COLO829 (cell line): ENCODE measurements around the gene MRPL9.
"Not testable (repeated sequence)": the region's sequence is repeated elsewhere in the genome, so short reads cannot be mapped to it uniquely, and the experiment has no call there.

ENCODE experiments used
- DNase-seq: peaks from one replicate; pipeline ENCODE4 v3.0.0; 2012; ENCODE audit warnings: low spot score

MRPL9 gene

GRCh38 chr1:151783796-151784195, 20.5 kb upstream of the MRPL9 start:
- no peak for DNase-seq

DNA sequence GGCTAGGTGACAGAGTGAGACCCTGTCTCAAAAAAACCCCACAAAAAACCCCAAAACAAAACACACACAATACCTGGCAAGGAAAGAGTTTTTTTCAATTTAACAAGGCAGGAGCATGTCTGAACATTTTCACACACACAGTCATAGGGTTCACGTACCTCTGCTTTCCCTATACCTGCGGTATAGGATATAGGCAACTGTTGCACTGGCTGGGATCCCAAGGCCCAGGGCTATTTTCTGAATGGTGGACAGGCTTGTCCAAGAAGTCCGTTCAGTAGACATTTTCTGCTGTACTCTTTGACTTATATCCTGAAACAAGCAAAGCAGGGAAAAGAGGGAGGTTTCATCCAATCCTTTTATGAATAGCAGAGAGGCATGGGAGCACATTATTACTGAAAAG, 19.4 kb upstream of the MRPL9 start:
- DNase-seq = no peak

- DNase-seq = not testable (repeated sequence)
Observed at GRCh38 chr1:151782026-151782425, 18.7 kb upstream of the MRPL9 start.

- DNase-seq = not testable (repeated sequence)
Observed at GRCh38 chr1:151780736-151781135, 17.4 kb upstream of the MRPL9 start.

DNA sequence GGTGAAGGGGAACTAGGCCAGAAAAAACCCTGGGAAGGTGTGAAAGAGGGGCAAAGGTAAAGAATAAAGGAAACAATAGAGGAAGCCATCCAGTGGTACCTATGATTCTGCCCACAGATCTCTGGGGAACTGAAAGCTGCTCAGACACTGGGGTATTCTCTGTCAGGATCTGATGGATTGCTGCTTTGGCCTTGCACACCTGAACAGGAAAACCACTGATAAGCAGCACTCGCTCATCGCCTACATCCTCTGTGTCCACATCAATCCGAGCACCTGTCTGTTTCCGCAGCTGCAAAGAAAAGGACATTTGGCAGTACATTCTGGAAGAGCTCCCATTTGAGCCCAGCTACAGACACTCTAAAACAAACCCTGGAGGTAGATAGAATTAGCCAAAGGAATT, 16.6 kb upstream of the MRPL9 start:
- DNase-seq = no peak

DNA sequence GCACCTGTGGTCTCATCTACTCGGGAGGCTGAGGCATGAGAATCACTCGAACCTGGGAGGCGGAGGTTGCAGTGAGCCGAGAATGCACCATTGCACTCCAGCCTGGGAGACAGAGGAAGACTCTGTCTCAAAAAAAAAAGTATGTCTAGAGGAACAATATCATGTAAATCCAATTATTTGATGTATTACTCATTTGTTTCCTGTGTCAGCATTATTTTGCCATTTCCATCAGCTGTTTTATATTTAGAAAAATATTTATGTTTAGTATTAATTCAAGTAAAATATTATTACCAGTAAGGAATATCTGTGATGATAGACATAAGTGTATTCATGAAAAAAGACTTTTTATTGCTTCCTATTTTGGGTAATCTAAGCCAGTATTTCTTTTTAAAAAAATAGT, 14.0 kb upstream of the MRPL9 start:
- DNase-seq = no peak

GRCh38 chr1:151776665-151777062, 13.4 kb upstream of the MRPL9 start:
- DNase-seq = no peak

DNA sequence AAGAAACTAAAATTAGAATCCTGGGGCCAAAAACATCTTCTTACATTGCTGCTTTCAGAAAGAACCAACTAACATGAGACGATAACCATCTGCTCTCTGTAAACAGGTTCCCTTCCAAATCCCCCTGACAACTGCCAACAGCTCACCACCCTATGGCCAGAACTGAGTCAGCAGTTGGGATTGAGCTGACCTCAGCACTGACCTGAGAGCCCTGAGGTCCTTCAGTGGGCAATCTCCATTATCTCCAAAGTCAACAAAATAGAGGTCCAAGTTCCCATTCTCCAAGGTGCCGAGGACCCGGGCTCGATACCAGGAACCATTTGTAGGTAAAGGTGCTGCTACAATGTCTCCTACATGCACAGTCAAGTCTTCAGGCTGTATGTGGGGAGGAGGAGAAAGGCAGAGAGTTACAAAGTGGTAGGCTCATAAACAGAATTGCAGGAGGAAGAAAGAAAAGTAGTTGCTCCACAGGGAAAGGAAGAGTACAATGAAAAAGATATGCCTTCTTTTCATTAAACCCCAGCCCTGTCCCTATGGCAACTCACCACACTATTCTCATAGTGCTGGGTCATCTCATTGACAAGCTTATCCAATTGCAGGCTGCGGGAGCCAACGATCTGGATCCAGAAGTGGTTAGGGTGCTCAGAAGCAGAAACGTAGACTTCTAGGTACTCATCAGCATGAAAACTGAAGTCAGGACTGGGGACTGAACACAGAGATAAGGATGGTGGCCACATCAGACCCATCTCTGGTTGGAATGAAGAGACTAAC, 12.8 kb upstream of the MRPL9 start:
- no peak for DNase-seq

- DNase-seq = no peak
Observed at GRCh38 chr1:151774256-151774922, 11.1 kb upstream of the MRPL9 start.

GRCh38 chr1:151773702-151774101, 10.4 kb upstream of the MRPL9 start:
- peak; percentile 73 for DNase-seq

DNA sequence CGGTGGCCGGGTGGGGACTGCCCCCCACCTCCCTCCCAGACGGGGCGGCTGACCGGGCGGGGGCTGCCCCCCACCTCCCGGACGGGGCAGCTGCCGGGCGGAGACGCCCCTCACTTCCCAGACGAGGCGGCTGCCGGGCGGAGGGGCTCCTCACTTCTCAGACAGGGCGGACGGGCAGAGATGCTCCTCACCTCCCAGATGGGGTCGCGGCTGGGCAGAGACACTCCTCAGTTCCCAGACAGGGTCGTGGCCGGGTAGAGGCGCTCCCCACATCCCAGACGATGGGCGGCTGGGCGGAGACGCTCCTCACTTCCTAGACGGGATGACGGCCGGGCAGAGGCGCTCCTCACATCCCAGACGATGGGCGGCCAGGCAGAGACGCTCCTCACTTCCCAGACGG, 6.0 kb upstream of the MRPL9 start:
- DNase-seq = not testable (repeated sequence)

- DNase-seq = not testable (repeated sequence)
Observed at GRCh38 chr1:151768351-151769066, 5.2 kb upstream of the MRPL9 start.

DNA sequence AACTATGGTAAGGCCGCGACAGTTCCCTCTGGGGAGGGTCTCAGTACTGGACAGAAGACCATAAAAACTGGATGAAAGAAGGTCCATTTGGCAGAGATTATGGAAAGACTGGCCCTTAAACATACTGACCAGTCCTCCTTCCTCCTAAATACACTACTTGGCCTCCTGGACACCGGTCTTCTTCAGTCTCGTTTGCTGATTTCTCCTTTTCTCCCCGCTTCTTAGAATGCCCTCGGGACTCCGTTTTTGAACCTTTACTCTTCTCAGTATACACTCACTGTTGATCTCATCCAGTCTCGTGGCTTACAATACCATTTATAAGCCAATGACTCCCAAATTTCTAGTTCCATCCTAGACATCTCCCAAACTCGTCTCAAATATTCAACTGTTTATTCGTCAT, 694 bp upstream of the MRPL9 start:
- no peak for DNase-seq

DNA sequence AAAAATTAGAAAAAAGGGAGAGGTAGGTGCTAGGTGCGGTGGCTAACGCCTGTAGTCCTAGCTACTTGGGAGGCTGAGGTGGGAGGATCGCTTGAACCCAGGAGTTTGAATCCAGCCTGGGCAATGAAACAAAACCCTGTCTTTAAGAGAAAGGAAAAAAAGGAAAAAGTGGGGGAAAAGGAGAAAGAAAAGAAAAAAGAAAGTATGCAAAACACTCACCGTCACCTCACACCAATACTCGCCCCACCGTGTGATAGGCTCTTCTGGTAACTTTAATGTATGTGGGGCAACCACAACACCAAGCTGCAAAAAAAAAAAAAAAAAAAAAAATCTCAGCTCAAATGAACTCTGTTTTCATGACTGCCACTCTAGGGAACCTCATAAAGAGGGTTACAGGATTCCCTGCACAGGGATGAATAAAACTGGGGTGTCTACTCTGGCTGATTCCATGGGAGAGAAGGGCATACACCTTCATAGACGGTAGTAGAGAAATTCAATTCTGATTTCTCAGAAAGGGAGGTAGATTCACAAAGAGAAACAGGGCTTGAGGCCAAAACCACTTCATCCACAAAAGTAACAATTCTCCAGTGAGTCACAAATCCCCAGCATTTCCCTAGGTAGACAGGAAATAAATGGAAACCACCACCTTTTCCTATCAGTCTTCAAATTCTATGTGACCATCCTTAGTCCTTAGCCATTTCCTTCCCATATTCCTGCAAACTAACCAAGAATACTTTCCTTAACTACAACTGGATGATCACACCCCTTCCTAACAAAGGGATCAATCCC, 2.5 kb downstream of the MRPL9 start:
- DNase-seq = no peak

- DNase-seq = no peak
Observed at GRCh38 chr1:151759241-151759640, 4.1 kb downstream of the MRPL9 start.

GRCh38 chr1:151756291-151756690, 7.0 kb downstream of the MRPL9 start:
- DNase-seq = no peak

GRCh38 chr1:151741516-151741915, 21.8 kb downstream of the MRPL9 start:
- DNase-seq = no peak

- DNase-seq = no peak
Observed at GRCh38 chr1:151739590-151740355, 23.5 kb downstream of the MRPL9 start.

DNA sequence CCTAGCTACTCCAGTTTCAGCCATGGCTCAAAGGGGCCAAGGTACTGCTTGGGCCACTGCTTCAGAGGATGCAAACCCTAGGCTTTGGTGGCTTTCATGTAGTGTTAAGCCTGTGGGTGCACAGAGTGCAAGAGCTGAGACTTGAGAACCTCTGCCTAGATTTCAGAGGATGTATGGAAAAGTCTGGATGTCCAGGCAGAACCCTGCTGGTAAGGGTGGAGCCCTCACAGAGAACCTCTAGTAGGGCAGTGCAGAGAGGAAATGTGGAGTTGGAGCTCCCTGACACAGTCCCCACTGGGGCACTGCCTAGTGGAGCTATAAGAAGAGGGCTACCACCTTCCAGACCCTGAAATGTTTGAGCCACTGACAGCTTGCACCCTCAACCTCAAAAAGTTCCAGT, 25.8 kb downstream of the MRPL9 start:
- no peak for DNase-seq

GRCh38 chr1:151737026-151737425, 26.3 kb downstream of the MRPL9 start:
- DNase-seq = no peak

DNA sequence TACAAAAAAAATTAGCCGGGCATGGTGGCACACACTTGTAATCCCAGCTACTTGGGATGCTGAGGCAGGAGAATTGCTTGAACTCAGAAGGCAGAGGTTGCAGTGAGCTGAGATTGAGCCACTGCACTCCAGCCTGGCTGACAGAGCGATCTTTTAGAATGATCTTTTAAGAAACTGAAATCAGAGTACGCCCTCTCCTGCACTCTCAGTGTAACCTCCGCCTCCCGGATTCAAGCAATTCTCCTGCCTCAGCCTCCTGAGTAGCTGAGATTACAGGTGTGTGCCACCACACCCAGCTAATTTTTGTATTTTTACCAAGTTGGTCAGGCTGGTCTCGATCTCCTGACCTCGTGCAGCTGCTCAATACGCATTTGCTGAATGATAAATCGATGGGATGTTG, 29.3 kb downstream of the MRPL9 start:
- DNase-seq = not testable (repeated sequence)

DNA sequence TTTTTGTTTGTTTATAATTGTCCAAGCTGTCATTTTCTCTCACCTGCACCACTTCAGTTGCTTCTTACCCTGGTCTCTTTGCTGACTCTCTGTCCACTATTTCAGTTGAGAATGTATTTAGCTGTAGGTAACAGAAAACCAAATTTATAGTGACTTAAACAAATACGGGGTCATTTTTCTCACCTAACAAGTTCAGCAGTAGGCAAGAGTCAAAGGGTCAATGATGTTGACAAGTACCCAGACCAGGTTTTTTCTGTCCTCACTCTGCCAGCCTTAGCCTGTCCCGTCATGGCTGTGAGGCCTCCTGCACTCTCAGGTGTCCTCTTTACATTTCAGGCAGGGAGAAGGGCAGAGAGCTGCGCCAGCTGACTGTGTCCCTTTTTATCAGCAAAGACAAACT, 30.2 kb downstream of the MRPL9 start:
- no peak for DNase-seq
